Stimulated activated CD8-positive, alpha-beta memory T cell treated with anti-CD3 and anti-CD28 coated beads, Interleukin-15, amount 100 ng/mL, for 48 hours (primary cell): Measurements from ENCODE around the gene TFAP2C.
"Not testable (repeated sequence)": the region's sequence is repeated elsewhere in the genome, so short reads cannot be mapped to it uniquely, and the experiment has no call there.

Source experiments
- DNase-seq, 2 donors: peaks; one replicate each; pipeline ENCODE4 v3.0.0-alpha.2; 2020; ENCODE audit warnings: low read depth in 2 of 2

Gene TFAP2C

GRCh38 chr20:56616716-56617115, 12.4 kb upstream of the TFAP2C start:
- no peak for DNase-seq

DNA sequence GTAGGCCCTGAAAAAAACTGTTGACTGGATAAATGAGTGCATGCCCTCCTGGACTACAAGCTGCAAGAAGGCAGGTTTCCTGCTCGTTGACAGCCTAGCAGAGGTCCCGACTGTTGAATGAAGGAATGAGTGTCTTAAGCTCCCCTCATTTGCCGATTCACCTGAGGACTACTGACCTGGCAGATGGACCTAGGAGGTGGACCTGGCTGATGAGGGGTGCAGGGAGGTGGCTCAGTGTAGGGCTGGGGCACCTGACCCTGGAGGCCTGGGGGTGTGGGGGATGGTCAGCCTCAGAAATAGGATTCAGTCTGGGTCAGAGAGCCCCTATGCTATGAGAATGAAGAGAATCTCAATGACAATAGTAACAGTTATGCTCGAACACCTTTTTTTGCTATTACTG, 11.6 kb upstream of the TFAP2C start:
- DNase-seq: no peak

DNA sequence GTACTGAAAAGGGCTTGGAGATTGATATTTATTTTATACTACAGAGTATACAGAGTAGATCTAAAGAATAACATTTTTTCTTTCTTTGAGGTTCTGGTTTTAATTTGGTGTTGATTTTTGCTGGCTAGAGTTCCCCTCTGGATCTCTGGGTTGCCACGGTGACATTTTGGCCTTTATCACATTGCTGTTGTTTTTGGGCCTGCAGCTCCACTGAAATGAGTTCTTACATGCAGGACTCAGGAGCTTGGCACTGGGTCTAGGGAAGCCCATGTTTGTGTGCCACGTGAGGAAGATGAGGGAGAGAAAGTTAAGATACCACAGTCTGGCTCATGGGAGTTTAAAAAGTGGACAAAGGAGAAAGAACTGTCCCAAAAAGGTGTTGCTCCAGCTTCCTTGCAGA, 7.4 kb upstream of the TFAP2C start:
- DNase-seq: no peak

DNA sequence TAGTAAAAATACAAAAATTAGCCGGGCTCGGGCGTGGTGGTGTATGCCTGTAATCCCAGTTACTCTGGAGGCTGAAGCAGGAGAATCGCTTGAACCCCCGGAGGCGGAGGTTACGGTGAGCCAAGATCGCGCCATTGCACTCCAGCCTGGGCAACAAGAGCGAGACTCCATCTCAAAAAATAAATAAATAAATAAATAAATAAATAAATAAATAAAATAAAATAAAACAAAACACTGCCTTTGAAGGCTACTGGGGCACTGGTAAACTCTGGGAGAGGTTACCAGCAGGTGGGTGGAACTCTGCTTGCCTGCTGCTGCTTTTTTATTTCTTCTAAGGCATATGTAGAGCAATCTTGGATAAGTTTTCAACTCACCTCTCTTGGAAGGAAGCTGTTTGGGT, 5.2 kb upstream of the TFAP2C start:
- not testable (repeated sequence) for DNase-seq

- no peak for DNase-seq
Measured at GRCh38 chr20:56624786-56625681, 4.1 kb upstream of the TFAP2C start.

DNA sequence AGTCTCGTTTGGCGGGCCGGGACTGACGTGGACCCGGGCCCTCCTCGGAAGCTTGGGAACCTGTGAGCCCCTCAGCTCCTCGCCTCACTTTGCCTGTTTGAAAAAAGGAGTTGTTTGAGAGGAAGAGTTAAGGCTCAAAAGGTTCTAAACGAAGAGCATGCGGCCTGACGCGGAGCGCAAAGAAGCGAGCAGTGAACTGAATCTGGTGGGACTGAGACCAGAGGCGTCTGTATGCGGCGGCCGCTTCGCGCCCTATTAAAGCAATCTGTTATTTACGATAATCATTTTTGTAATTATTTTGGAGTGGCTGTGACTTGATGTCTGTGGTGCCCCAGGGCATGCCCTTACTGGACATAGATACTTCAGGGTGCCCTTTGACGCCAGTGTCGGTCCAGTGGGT, 3.3 kb upstream of the TFAP2C start:
- no peak for DNase-seq

DNA sequence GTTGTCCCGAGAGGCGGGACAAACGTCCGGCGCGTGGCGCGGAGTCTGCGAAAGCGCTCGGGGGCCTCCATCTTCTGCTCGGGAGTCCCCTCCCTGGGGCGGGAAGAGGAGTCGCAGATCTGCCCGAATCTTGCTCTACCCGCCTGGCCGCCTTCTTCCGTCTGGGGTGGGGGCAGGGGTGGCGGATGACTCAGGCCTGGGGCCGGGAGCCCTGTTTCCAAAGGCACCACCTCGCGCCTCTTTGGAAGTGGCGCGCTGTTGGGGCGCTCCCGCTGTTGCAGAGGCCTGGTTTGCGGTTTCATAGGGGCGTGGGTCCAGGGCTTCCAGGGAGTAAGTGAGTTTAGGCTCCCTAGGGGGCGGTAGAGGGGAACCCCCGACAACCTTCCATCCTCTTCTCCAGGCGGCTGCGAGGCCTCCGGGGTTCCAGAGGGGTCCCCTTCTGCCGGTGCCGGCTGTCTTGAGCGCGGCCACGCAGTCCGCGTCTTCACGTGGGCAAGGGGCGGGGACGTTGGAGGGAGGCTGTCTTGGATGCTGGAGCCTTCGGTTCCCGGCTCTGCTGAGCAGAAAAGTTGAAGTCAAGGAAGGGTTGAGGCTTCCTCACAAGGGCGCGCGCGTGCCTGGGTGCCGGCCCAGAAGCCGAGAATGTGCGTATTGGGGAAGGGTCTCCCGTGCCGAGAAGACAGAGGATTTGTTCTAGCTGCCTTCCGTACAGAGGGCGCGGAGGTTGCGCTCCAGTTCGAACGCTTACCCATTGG, 2.6 kb upstream of the TFAP2C start:
- DNase-seq: no peak

DNA sequence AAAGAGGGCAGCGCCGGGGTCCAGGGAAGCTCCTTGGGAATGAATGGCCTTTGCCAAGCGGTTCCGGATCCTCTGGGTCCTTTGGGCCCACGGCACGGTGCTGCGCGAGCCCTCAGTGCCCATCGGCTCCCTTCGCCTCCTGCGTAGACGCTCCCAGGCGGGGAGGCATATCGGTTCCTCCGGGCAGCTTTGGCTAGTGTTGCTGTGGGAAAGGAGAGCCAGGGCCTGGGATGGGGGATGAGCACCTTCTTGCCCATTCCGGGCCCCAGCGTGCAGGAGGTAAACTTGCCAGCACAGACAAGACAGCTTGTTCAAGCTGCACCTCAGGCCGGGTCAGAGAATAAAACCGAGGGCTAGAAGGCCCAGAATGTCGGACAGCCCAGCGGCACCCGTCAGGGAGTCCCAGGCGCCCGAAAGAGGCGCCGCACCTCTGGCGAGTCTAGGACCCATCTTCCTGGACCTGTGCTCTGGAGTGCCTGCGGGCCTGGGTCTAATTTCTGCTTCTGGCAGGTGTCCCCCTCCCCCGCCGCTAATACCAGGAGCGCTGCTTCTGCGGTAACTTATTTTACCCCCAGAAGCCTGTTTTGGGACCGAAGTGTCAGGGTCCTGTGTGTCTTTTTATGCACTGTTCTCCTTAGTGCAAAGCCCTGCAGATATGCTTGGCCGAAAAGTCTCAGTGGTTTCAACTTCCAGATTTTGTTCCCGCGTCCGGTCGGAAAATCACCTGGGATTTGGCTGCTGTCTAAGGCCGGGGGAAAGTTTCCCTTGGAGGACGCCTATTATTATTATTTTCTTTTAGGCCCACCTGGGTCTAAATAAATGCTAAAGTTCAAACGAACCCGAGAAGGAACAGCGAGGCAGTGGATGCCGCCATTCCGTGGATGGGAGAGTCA, 1.7 kb upstream of the TFAP2C start:
- no peak for DNase-seq

DNA sequence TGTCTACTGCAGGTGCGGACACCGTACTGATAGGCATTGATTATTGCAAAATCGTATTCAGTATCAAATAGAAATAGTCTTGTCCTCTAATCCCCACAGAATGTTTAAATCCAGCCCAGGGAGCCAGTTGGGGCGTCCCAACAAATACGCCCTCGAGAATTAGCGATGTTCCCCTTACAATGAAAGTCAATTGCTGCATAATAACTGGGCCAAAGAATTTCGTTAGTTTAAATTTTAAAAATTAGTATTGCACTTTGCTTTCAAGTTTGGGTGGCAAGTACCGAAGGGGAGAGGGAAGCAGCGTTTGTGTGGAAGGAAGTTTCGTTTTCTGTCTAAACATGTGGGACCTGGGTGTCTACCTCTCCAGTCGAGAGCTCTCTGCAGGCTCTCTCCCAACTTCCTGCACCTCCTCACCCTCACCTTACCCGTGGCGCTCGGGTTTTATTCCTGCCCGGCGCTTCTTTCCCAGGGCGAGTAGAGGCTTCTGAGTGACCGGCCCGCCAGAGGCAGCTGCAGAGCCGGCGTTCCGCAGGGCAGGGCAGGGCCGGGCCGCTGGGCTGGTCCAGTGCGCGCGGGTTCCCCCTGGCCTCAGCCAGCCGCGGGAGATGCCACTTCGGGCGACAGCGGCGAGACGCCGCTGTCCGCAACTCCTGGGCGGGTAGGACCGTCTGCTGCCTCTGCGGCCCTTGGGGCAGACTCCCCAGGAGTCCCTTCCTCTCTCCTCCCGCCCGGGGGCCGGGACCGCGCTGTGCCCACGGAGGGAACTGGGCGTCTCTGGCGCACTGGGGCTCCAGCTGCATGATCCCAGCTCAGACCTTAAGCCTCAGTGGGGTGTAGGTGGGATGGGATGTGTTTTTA, 862 bp upstream of the TFAP2C start:
- DNase-seq: no peak

GRCh38 chr20:56629464-56630085, 469 bp downstream of the TFAP2C start:
- DNase-seq: no peak

DNA sequence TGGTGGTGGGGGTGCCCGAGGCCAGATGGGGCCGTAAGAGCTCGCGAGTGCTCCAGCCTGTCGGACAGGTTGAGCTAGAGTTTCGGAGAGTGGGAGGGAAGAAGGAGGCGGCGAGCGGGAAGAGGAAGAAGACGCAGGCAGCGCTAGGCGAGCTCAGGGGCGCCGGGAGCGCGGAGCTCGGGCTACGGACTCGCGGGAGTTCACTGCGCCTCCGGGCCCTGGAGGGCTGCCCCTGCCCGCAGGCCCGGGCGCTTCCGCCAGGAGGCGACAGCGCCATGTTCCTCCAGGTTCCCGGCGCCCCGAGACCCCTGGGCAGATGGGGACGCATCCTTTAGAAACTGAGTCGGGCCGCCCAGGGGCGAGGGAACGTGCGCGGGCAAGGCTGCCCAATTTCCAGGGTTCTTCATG, 984 bp downstream of the TFAP2C start:
- DNase-seq: no peak

DNA sequence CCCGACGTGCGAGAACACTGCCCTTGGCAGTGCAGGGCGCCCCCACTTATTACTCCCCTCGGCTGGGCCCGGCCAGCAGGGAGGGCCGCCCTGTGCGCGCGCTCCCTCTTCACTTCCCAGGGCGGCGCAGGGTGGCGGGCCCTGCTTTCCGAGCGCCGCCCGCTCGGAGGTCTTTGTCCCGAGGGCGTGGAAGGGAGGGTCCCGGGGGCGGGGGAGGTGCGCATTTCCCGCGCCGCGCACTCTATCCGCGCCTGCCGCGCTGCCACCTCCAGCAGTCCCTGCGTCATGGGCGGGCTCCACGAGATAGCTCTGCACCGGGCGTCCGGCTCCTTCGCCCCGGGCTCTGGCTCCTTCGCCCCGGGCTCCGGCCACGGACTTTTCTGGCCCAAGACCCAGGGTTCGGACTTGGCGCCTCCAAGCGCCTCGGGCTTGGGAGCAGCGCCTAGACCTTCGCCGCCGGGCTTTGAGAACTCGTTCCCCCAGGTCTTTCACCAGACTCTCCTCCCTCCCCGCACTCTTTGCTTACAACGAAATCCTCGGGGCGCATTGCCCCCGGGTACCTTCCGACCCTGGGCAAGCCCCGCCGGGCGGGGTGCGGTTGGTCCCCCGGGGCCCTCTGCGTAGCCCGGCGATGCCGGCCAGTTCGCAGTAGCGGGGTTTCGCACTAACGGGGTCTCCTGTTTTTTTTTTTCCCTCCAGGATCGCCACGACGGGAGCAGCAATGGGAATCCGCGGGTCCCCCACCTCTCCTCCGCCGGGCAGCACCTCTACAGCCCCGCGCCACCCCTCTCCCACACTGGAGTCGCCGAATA, 1.6 kb downstream of the TFAP2C start:
- no peak for DNase-seq

- no peak for DNase-seq
Measured at GRCh38 chr20:56631318-56631989, 2.3 kb downstream of the TFAP2C start.

DNA sequence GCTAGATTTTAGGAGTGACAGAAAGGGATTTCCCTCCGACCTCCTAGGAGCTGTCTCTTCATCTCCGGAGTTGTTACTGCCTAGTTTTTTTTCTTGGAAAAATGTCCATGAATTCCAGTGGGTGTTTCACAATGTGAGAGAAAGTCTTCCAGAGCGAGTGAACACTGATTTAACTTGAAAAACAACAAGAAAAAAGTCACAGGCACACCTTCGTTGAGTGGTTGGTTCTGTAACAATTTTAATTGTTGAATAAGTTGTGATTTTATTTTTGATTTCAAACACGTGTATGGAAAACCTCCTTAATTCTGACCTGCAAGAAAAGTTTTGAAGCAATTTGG, 2.9 kb downstream of the TFAP2C start:
- no peak for DNase-seq

- no peak for DNase-seq
Measured at GRCh38 chr20:56634307-56634706, 5.2 kb downstream of the TFAP2C start.

- no peak for DNase-seq
Measured at GRCh38 chr20:56634735-56635385, 5.8 kb downstream of the TFAP2C start.

DNA sequence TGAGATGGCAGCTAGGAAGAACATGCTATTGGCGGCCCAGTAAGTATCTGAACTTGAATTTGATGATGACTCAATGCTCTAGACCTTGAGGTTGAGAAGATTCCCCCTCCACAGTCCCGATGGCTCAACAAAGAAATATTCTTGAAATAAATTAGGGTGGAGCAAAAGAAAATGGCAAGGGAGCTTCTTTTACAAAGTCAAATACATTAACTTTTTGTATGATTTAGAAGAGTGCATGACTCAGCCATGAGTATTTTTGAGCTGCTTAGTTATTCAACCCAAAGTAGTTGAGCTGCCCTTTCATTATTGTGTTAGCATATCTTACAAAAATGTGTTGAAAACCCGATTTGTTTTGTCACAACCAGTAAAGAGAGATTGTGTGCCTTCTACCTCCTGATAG, 7.6 kb downstream of the TFAP2C start:
- DNase-seq: no peak

GRCh38 chr20:56637576-56637975, 8.5 kb downstream of the TFAP2C start:
- no peak for DNase-seq

DNA sequence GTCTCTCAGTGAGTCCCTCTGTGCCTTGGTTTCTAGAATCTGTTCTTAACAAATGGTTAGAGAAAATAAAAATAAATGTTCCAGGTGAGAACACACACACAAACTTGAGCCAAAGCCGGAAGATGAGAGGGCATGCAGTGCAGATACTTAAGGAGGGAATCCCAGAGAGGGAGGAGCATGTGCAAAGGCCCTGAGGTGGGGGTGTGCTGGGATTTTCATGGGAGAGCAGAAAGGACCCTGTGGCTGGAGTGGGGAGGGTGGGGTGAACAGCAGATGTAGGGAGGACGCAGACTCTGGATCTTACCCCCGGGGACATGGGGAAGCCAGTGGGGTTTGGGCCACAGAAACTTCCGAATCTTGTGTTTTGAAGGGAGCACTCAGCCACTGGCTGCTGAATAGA, 17.5 kb downstream of the TFAP2C start:
- DNase-seq: no peak
